ENCODE data around the gene SYCE3.
A peak's percentile ranks its signal among the peaks of the same experiment; 100 is the strongest.
"Not testable (repeated sequence)": the region's sequence is repeated elsewhere in the genome, so short reads cannot be mapped to it uniquely, and the experiment has no call there.

SYCE3 gene

DNA sequence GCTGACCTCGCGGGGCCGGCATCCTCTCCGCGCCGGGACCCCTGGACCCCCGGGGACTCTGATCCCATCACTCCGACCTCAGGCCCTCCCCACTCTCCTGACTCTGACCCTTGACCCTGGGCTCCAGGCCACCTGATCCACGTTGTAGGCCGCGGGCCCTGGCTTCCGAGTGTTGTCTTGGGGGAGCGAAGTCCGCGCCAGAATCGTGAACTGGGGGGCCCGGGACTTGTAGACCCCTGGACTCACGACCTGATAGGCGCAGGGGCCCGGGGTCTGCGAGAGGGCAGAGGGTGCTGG, 32.2 kb downstream of the SYCE3 start:
- peak in 1 of 4 experiments; percentile 65 for DNase-seq

DNA sequence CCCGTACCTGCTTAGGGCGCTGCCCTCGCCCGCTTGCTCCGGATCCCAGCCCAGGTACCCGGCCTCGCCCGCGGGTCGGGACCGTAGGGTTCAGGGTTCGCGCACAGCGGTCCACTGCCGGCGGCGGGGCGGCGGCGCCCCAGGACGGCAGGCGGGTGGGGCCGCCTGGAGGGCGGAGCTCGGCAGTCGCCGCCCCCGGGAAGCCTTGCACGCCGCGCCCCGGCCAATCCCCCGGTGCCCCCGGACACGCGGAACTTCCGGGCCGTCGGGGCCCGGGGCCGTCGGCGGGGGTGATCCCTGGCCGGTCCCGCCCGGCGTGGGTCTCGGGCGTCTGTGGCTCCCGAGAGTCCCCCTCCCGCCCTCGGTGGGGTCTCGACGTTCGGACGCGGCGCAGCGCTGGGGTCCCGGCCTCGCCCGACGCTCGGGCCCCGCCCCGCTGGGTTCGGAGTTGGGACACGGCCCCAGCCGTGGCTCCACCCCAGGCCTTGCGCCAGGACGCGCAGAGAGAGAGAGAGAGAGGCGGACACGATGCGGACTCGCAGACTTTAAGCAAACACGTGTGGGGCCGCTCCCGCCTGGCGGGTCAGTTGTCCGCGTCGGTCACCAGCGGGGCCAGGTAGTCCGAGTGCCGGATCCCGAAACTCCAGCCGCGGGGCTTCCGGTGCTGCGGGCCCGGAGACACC, 32.7 kb downstream of the SYCE3 start, which contains the start of gene TYMP:
Gene TYMP, minus strand, starts transcription at position 116 of the 683 bp plus-strand sequence. CDS start 303 bp downstream, outside the sequence.
- peak; percentile 92 to 96 (median 95) for DNase-seq

DNA sequence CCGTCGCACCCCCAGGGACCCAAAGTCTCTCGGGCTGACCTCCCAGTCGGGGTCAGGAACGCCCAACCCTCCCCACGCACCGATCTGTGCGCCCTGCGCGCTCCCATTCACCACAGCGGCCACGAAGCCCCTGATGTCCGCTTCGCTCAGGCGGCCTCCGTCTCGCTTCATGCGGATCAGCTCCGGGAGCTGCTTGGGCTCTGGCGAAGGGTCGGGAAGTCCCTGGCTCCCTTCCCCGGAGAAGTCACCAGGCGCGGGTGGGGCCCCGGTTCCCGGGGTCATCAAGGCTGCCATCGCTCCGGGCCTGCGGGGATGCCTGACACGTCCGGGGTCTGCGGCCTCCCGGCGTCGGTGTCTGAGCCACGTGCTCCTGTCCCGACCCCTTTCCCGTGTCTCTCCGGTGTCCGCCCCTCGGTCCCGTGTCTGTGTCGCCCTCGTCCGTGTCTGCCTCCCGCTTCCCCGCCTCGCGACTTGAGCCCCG, 33.3 kb downstream of the SYCE3 start:
- no peak for DNase-seq

DNA sequence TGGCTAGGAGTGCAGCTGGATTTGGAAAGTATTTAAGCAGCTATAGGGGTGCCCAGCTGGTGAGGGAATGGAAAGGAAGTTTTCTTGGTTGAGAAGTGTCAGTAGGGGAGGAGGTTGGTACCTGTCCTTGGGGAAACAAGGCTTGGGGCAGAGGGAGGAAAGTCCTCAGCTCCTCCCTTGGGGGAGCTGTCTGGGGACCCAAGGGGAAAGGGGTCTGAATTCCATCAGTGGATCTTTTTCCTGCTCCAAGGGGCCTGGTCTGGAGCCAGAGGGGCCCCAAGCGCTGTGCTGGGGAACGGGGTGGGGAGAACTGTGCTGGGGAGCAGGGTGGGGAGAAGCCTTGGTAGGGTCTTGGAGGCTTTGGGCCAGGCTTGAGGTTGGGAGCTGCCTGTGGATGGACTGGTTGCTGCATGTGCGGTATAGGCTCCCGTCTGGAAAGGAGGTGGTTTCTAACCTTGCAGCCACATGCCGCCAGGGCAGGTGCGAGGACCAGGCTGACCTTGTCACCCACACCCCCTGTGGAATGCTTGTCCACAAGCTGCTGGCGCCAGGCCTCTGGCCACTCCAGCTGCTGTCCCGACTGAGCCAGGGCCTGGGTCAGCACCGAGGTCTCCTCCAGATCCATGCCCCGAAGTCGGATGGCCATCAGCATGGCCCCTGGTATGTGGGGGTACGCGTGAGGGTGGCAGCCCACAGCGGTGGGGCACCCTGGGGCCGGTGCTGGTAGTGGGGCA, 33.9 kb downstream of the SYCE3 start:
- peak in 2 of 4 experiments; percentile 12 to 34 for DNase-seq

GRCh38 chr22:50527921-50528681, 34.6 kb downstream of the SYCE3 start:
- DNase-seq, result peak in 2 of 4 experiments; percentile 13 to 33

DNA sequence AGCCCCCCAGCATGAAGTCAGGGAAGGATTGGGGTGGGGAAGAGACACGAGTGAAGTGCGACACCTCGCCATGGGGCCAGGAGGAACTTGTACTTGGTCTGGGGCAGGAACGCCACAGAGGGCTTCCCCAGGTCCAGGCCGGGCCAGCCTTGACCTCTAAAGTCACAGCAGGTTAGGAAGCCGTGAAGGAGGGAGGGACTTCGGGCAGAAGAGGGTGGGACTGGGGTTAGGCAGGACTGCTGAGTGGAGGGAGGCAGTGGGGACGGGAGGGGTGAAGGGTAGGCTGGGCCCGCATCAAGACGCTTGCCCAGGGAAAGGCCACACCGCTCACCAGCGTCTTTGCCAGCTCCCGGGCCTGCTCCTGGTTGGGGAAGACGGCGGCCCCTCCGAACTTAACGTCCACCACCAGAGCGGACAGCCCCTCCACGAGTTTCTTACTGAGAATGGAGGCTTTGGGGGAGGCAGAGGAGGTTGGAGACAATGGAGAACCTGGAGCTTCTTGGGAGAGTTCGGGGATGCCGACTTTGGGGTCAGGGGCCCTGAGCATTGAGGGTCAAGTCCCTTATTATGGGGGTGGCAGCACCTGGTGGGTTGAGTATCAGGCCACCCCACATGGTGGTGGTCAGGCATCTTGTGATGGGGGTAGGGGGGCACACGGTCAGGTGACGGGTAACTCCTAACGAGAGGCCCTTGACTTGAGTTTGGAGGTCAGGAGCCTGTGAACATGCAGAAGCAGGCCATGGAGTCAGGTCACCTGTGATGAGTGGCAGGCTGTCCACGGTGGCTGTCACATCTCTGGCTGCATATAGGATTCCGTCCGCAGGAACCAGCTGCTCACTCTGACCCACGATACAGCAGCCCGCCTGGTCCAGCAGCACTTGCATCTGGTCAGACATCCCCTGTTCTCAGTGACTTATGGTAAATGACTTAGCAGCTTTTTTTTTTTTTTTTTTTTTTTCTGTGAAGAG, 35.6 kb downstream of the SYCE3 start:
- DNase-seq, result peak; percentile 72 to 89 (median 82)

DNA sequence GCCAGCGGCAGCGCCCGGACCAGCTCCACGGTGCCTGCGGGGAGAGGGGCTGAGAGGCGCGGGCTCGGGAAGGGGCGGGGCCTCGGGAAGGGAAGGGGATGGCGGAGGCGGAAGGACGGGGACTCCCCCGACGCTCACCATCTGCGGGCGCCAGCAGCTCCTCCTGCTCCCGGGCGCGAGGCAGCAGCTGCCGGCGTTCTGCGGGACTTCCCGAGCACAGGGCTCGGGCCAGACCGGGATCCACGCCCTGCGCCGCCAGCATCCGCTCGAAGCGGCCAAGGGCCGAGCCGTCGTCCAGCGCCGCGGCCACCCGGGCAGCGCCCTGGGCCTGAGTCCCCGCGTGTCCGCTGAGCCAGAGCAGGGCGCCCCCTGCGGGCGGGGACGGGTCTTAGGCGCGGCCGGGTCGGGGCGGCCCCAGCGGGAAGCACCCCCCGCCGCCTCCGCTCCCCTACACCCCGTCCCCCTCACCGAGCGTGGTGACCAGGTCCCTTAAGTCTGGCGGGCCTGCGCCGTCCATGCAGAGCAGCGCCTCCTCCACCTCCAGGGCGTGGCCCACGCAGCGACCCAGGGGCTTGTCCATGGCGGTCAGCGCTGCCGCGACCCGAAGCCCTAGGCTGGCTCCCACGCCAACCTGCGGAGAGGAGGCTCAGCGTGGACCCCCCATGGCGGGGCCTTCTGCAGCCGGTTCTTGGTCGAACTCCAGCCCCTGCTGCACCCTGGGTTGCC, 36.4 kb downstream of the SYCE3 start:
- DNase-seq, result peak; percentile 88 to 93 (median 90)

DNA sequence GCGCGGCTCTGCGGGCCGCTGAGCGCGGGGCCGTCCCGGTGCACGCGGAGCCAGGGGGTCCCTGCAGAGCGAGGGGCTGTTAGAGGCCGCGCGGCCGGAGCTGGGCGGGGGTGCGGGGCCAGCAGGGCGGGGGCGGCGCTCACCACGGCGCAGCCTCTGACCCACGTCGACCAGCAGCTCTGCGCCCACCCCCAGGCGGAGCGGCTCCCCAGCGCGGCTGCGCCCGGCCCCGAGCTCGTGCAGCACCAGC, 36.9 kb downstream of the SYCE3 start:
- DNase-seq, result no peak

DNA sequence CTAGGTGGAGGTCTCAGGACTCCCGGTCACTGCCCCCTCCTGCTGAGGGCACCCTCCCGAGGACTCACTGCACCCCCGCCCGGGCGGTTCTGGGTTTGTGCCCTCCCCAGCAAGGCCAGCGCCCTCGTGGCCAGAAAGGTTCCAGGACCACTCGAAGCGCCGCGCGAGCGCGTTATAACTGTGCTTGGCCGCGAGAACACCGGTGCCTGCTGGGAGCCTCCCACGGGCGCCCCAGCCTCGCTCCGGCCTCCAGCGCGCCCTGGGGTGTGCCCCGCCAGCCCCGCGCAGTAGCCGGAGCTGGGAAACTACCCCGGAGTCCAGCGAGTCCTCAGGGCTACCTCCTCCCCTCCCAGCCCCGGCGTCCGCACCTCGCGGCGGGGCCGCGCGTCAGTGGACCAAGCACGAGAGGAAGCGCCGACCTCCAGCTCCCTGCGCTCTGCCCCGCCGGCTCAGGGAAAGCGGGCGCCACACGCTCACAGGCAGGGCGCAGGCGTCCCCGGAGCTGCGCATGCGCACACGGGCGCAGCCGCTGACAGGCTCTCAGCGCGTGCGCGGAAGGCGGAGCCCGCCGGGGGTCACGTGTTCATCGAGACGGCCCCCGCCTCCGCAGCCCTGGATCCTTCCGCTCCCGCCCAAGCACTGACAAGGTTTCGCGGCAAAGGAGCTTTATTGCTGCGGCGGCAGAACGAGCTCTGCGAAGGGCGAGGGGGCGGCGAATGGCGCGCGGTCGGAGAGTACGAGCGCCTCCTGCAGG, 37.4 kb downstream of the SYCE3 start, which contains the start of gene SCO2:
Gene SCO2, minus strand, starts transcription at position 495 of the 754 bp plus-strand sequence. CDS start 1,187 bp downstream, outside the sequence.
- peak; percentile 98 to 100 (median 99) for DNase-seq

GRCh38 chr22:50524676-50525103, 38.0 kb downstream of the SYCE3 start:
- DNase-seq, result no peak

GRCh38 chr22:50523806-50524675, 38.7 kb downstream of the SYCE3 start:
- DNase-seq, result peak in 1 of 4 experiments; percentile 38

- DNase-seq, result peak in 1 of 4 experiments; percentile 14
These were observed 39.3 kb downstream of the SYCE3 start for GRCh38 chr22:50523458-50523805.

- DNase-seq, result peak in 3 of 4 experiments; percentile 19 to 39 (median 28)
These were observed 39.8 kb downstream of the SYCE3 start for GRCh38 chr22:50522806-50523438.

DNA sequence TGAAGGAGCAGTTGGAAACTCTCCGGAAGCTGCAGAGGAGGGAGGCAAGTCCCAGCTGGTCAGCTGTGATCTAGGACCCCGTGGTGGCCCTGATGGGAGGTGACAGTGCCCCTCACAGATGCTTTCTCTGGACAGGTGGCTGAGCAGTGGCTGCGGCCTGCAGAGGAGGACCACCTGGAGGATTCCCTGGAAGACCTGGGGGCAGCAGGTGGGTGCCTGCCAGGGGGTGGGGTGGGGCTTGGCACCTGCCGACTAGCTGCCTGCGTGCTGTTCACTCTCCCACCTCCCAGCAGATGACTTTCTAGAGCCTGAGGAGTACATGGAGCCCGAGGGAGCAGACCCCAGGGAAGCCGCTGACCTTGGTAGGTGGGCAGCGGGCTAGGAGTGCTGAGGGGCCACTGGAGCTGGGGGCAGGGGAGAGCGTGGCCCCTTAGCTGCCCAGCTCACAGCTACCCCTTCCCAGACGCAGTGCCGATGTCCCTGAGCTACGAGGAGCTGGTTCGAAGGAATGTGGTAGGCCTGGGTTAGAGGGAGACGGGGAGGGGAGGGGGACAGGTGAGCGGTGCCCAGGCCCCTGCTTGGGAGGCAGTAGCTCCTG, 40.4 kb downstream of the SYCE3 start:
- peak in 1 of 4 experiments; percentile 28 for DNase-seq

DNA sequence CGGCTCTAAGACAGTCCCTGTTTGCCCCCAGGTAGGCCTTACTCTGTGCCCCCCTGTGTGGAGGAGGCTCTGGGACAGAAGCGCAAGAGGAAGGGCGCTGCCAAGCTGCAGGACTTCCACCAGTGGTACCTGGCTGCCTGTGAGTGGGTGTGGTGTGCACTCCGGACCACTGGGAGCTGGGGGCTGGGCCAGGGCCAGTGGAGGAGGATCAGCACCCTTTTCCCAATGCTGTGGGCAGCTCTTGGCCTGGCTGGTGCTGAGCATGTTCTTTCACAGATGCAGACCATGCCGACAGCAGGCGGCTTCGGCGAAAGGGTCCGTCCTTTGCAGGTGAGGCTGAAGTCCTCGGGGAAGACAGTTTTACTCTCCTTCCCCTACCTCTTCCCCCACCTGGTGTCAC, 41.0 kb downstream of the SYCE3 start:
- DNase-seq, result no peak

DNA sequence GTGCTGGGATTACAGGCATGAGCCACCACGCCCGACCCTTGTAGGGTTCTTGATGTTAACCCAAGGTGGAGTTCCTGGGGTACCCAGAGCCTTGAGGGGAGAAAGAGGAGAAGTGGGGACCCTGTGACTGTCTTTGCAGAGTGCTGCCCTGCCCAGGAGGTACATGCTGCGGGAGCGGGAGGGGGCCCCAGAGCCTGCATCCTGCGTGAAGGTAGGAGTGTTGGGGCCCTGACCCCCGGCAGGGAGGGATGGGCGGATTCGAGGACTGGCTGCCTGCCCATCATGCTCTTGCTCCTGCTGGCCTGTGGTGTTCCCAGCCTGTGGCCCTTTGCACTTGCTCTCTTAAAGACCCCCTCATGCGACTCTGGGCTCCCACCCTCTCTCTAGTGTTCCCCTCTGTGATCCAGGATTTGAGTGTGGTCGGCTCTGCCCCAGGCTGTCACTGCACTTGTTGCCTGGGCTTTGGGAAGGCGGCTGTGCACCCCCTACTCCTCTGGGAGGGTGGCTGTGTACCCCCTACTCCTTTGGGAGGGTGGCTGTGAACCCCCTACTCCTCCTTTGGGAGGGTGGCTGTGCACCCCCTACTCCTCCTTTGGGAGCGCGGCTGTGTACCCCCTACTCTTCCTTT, 41.8 kb downstream of the SYCE3 start:
- DNase-seq, result no peak

- DNase-seq, result not testable (repeated sequence)
These were observed 42.5 kb downstream of the SYCE3 start for GRCh38 chr22:50520184-50520583.

GRCh38 chr22:50519151-50519550, 43.6 kb downstream of the SYCE3 start:
- DNase-seq, result no peak
